Astrocyte (in vitro differentiated cells and primary cell): Measurements from ENCODE around the gene ZNF74. TPM values are rescaled to one million over a fixed set of nuclear protein-coding genes. Genes with fewer than 3 reads are reported as not detected.

ENCODE experiments used
- DNase-seq: peaks from one replicate; pipeline ENCODE4 v3.0.0-alpha.2; 2010; ENCODE audit warnings: low read depth
- FAIRE-seq: peaks from 2 replicates; lab custom pipeline; 2011; peaks lifted over from hg19 to GRCh38; lab: Jason Lieb, UNC
- H2AFZ ChIP-seq: 2 replicates; pipeline ENCODE4 v1.6.0; 2012; ENCODE audit warnings: low read depth, low read length, inconsistent platforms
- H3K27ac ChIP-seq: 2 replicates; pipeline ENCODE4 v1.5.1; 2011; ENCODE audit warnings: low read depth, low read length, inconsistent platforms
- H3K27me3 ChIP-seq: 2 replicates; pipeline ENCODE4 v1.6.0; 2011; ENCODE audit warnings: low read length, inconsistent platforms; ENCODE audit not compliant: insufficient read depth
- H3K36me3 ChIP-seq: 2 replicates; pipeline ENCODE4 v1.5.1; 2011; ENCODE audit warnings: low read length, inconsistent platforms; ENCODE audit not compliant: insufficient read depth
- H3K4me1 ChIP-seq: 2 replicates; pipeline ENCODE4 v1.5.1; 2011; ENCODE audit warnings: low read length, inconsistent platforms; ENCODE audit not compliant: insufficient read depth
- H3K4me2 ChIP-seq: 2 replicates; pipeline ENCODE4 v1.6.0; 2012; ENCODE audit warnings: low read length, inconsistent platforms
- H3K4me3 ChIP-seq: 2 replicates; pipeline ENCODE4 v1.5.1; 2011; ENCODE audit warnings: low read depth, mild to moderate bottlenecking, low read length, inconsistent platforms; ENCODE audit not compliant: insufficient read depth
- H3K79me2 ChIP-seq: 2 replicates; pipeline ENCODE4 v1.6.0; 2012; ENCODE audit warnings: mild to moderate bottlenecking, low read length, inconsistent platforms; ENCODE audit not compliant: insufficient read depth
- H3K9ac ChIP-seq: 2 replicates; pipeline ENCODE4 v1.6.0; 2012; ENCODE audit warnings: mild to moderate bottlenecking, low read length, inconsistent platforms
- H3K9me3 ChIP-seq: 2 replicates; pipeline ENCODE4 v1.5.1; 2012; ENCODE audit warnings: low read depth, mild to moderate bottlenecking, low read length, inconsistent platforms; ENCODE audit not compliant: insufficient read depth
- H4K20me1 ChIP-seq: 2 replicates; pipeline ENCODE4 v1.6.0; 2012; ENCODE audit warnings: low read length, inconsistent platforms; ENCODE audit not compliant: insufficient read depth
- H3K27ac Mint-ChIP-seq: one replicate; pipeline ENCODE4 v1.8.0; 2021; ENCODE audit warnings: mild to moderate bottlenecking, mixed read lengths; ENCODE audit not compliant: unreplicated experiment
- H3K27me3 Mint-ChIP-seq: one replicate; pipeline ENCODE4 v1.8.0; 2021; ENCODE audit warnings: low read depth, mixed read lengths; ENCODE audit not compliant: unreplicated experiment
- H3K36me3 Mint-ChIP-seq: one replicate; pipeline ENCODE4 v1.8.0; 2021; ENCODE audit warnings: low read depth, mixed read lengths; ENCODE audit not compliant: unreplicated experiment
- H3K4me1 Mint-ChIP-seq: one replicate; pipeline ENCODE4 v1.8.0; 2021; ENCODE audit warnings: low read depth, mixed read lengths; ENCODE audit not compliant: unreplicated experiment
- H3K4me3 Mint-ChIP-seq: one replicate; pipeline ENCODE4 v1.8.0; 2021; ENCODE audit warnings: mild to moderate bottlenecking, moderate library complexity, mixed read lengths; ENCODE audit not compliant: unreplicated experiment
- H3K9me3 Mint-ChIP-seq: one replicate; pipeline ENCODE4 v1.8.0; 2021; ENCODE audit warnings: mild to moderate bottlenecking, mixed read lengths; ENCODE audit not compliant: unreplicated experiment
- CTCF ChIP-seq: IDR thresholded peaks from 2 replicates; pipeline ENCODE4 v1.5.1; 2011; ENCODE audit warnings: low read depth, mild to moderate bottlenecking, inconsistent platforms, low read length, moderate library complexity; ENCODE audit not compliant: insufficient read depth
- EZH2 ChIP-seq: IDR thresholded peaks from 2 replicates; pipeline ENCODE4 v1.6.1; 2012; ENCODE audit warnings: mild to moderate bottlenecking, low read length, inconsistent platforms; ENCODE audit not compliant: insufficient read depth
- total RNA-seq: library from RNA; stranded (reverse); gene quantifications from 2 replicates; pipeline ENCODE4 v1.2.1, GENCODE V29; 2021

Gene ZNF74
- total RNA-seq, 1 donor from 2014 or later, result 14.2 TPM

- H3K4me1 Mint-ChIP-seq, result peaks cover 9% of the 10 kb centered on the region
- Histone ChIP-seq H2AFZ (peak overlapping the region; percentile 92), H3K27ac (no peak overlapping the region), H4K20me1 (peaks cover 51% of the 10 kb centered on the region), H3K4me1 (peaks cover 14% of the 10 kb centered on the region), H3K27me3 (no peaks in the 10 kb centered on the region), H3K4me3 (peak overlapping the region; percentile 59), H3K4me2 (peak overlapping the region; percentile 98), H3K9me3 (no peaks in the 10 kb centered on the region), H3K36me3 (no peaks in the 10 kb centered on the region), H3K79me2 (peaks cover 39% of the 10 kb centered on the region), H3K9ac (peak overlapping the region; percentile 83)
- peak overlapping the region; percentile 58 for H3K27ac Mint-ChIP-seq
- peaks cover 24% of the 10 kb centered on the region for H3K36me3 Mint-ChIP-seq
- DNase-seq, result no peak
- no peak for TF ChIP-seq EZH2
- no peak for TF ChIP-seq CTCF
- no peak for FAIRE-seq
- H3K27me3 Mint-ChIP-seq, result peaks cover 34% of the 10 kb centered on the region
- H3K9me3 Mint-ChIP-seq, result no peaks in the 10 kb centered on the region
- H3K4me3 Mint-ChIP-seq, result peak overlapping the region; percentile 84
These were observed 44.4 kb downstream of the ZNF74 start for GRCh38 chr22:20438427-20438677.

- H3K4me1 Mint-ChIP-seq, result peaks cover 9% of the 10 kb centered on the region
- Histone ChIP-seq H2AFZ (peak overlapping the region; percentile 92), H3K36me3 (no peaks in the 10 kb centered on the region), H3K4me3 (peak overlapping the region; percentile 59), H3K9me3 (no peaks in the 10 kb centered on the region), H3K27ac (no peak overlapping the region), H4K20me1 (peaks cover 46% of the 10 kb centered on the region), H3K4me1 (peaks cover 14% of the 10 kb centered on the region), H3K79me2 (peaks cover 34% of the 10 kb centered on the region), H3K27me3 (no peaks in the 10 kb centered on the region), H3K9ac (peak overlapping the region; percentile 83), H3K4me2 (peak overlapping the region; percentile 98)
- H3K36me3 Mint-ChIP-seq, result peaks cover 22% of the 10 kb centered on the region
- peaks cover 34% of the 10 kb centered on the region for H3K27me3 Mint-ChIP-seq
- DNase-seq, result no peak
- peak overlapping the region; percentile 58 for H3K27ac Mint-ChIP-seq
- FAIRE-seq, result no peak
- TF ChIP-seq EZH2 (no peak), CTCF (no peak)
- H3K4me3 Mint-ChIP-seq, result peak overlapping the region; percentile 84
- no peaks in the 10 kb centered on the region for H3K9me3 Mint-ChIP-seq
These were observed 44.9 kb downstream of the ZNF74 start for GRCh38 chr22:20438678-20439492.

GRCh38 chr22:20439556-20439927 lies 45.6 kb downstream of the ZNF74 start:
- peaks cover 9% of the 10 kb centered on the region for H3K4me1 Mint-ChIP-seq
- peak overlapping the region; percentile 40 for H3K4me3 Mint-ChIP-seq
- H3K27ac Mint-ChIP-seq, result no peak overlapping the region
- H3K79me2 ChIP-seq, result peaks cover 28% of the 10 kb centered on the region
- no peaks in the 10 kb centered on the region for H3K36me3 ChIP-seq
- H3K9me3 Mint-ChIP-seq, result no peaks in the 10 kb centered on the region
- no peak for DNase-seq
- H3K4me1 ChIP-seq, result peaks cover 14% of the 10 kb centered on the region
- peaks cover 39% of the 10 kb centered on the region for H4K20me1 ChIP-seq
- peaks cover 27% of the 10 kb centered on the region for H3K27me3 Mint-ChIP-seq
- no peaks in the 10 kb centered on the region for H3K27me3 ChIP-seq
- H3K36me3 Mint-ChIP-seq, result peaks cover 19% of the 10 kb centered on the region
- H3K9me3 ChIP-seq, result no peaks in the 10 kb centered on the region
- no peak overlapping the region for H3K27ac ChIP-seq
- FAIRE-seq, result no peak
- H2AFZ ChIP-seq, result no peak overlapping the region
- H3K4me2 ChIP-seq, result no peak overlapping the region
- H3K4me3 ChIP-seq, result no peak overlapping the region
- TF ChIP-seq CTCF (no peak), EZH2 (no peak)
- no peak overlapping the region for H3K9ac ChIP-seq
